Endothelial cell of umbilical vein (primary cell): ENCODE measurements around the gene NR3C2. TPM values are rescaled to one million over a fixed set of nuclear protein-coding genes. Genes with fewer than 3 reads are reported as not detected.

ENCODE experiments used
- BruUV-seq: library from RNA; stranded (reverse); fragments of 400-500 nt; replicated peaks from 2 replicates; lab custom pipeline; 2021; lab: Mats Ljungman, UMichigan
- CTCF ChIA-PET: fragments of 300-600, 350-600 bp; sonication (Branson Sonifier 250); formaldehyde crosslinking; loops from one replicate; lab custom pipeline; 2021; ENCODE audit warnings: antibody characterized with exemption, inconsistent platforms; lab: Charles Lee
- POLR2A ChIA-PET: fragments of 300-600, 350-600 bp; sonication (Branson Sonifier 250); formaldehyde crosslinking; loops from one replicate; lab custom pipeline; 2021; ENCODE audit warnings: antibody characterized with exemption, inconsistent platforms; lab: Charles Lee
- DNase-seq: peaks from one replicate; pipeline ENCODE4 v3.0.0-alpha.2; 2011; ENCODE audit warnings: low read depth, low spot score
- FAIRE-seq: peaks from 2 replicates; lab custom pipeline; 2011; peaks lifted over from hg19 to GRCh38; lab: Jason Lieb, UNC
- H2AFZ ChIP-seq: 2 replicates; pipeline ENCODE4 v1.6.0; 2012; ENCODE audit warnings: low read depth, low read length, control low read depth, inconsistent platforms
- H3K27ac ChIP-seq: 2 replicates; pipeline ENCODE4 v1.5.1; 2011; ENCODE audit warnings: low read depth, mild to moderate bottlenecking, control low read depth, low read length, moderate library complexity; ENCODE audit not compliant: insufficient read depth
- H3K27me3 ChIP-seq, 2 experiments: 2 replicates each; pipeline versions ENCODE4 v1.6.0 to v1.6.1; 2011; ENCODE audit warnings: low read length in 2 of 2, mixed read lengths in 1 of 2; ENCODE audit not compliant: control insufficient read depth in 2 of 2, insufficient read depth in 2 of 2
- H3K36me3 ChIP-seq, 2 experiments: 2 replicates in 1 of 2; 3 replicates in 1 of 2; pipeline ENCODE4 v1.5.1; 2011; ENCODE audit warnings: low read length in 2 of 2, mild to moderate bottlenecking in 1 of 2, moderate library complexity in 1 of 2; ENCODE audit not compliant: control insufficient read depth in 2 of 2, insufficient read depth in 2 of 2; ENCODE audit errors: extremely low read depth in 1 of 2
- H3K4me1 ChIP-seq: 3 replicates; pipeline ENCODE4 v1.5.1; 2011; ENCODE audit warnings: mild to moderate bottlenecking, low read length; ENCODE audit not compliant: control insufficient read depth, insufficient read depth; ENCODE audit errors: extremely low read depth
- H3K4me2 ChIP-seq: 2 replicates; pipeline ENCODE4 v1.6.1; 2011; ENCODE audit warnings: low read length, control low read depth, mixed read lengths; ENCODE audit not compliant: insufficient read depth
- H3K4me3 ChIP-seq, 3 experiments: fragments of 200-600 bp in 1 of 3; sonication (generic), shearing (Covaris generic) in 1 of 3; replicated peaks in 1 of 3; 2 replicates each; pipeline ENCODE4 v1.5.1; 2011 to 2016; ENCODE audit warnings: control low read depth in 3 of 3, low read length in 3 of 3, mild to moderate bottlenecking in 2 of 3, inconsistent platforms in 1 of 3, low read depth in 1 of 3, moderate library complexity in 1 of 3; ENCODE audit not compliant: insufficient read depth in 1 of 3
- H3K79me2 ChIP-seq: 2 replicates; pipeline ENCODE4 v1.6.0; 2012; ENCODE audit warnings: low read length, inconsistent platforms; ENCODE audit not compliant: control insufficient read depth, insufficient read depth
- H3K9ac ChIP-seq: replicated peaks from 2 replicates; pipeline ENCODE3; 2011; ENCODE audit warnings: low read length, control low read depth; ENCODE audit not compliant: insufficient read depth; ENCODE audit errors: extremely low read depth
- H3K9me1 ChIP-seq: replicated peaks from 3 replicates; pipeline ENCODE4 v1.6.0; 2011; ENCODE audit warnings: mild to moderate bottlenecking, low read length; ENCODE audit not compliant: control insufficient read depth, insufficient read depth; ENCODE audit errors: extremely low read depth
- H3K9me3 ChIP-seq: replicated peaks from 2 replicates; pipeline ENCODE4 v1.5.1; 2012; ENCODE audit warnings: low read length, inconsistent platforms; ENCODE audit not compliant: control insufficient read depth, insufficient read depth
- H4K20me1 ChIP-seq: replicated peaks from 2 replicates; pipeline ENCODE3; 2011; ENCODE audit warnings: mild to moderate bottlenecking, low read length; ENCODE audit not compliant: control insufficient read depth, insufficient read depth; ENCODE audit errors: extremely low read depth
- CTCF ChIP-seq, 2 donors: IDR thresholded peaks; 1 replicate in 1 of 2; 2 replicates in 1 of 2; pipeline ENCODE4 v1.5.1; 2011; ENCODE audit warnings: low read length in 2 of 2, mild to moderate bottlenecking in 2 of 2, moderate library complexity in 2 of 2, control low read depth in 1 of 2, inconsistent platforms in 1 of 2, low read depth in 1 of 2; ENCODE audit not compliant: insufficient read depth in 1 of 2; ENCODE audit errors: extremely low read depth in 1 of 2
- EZH2 ChIP-seq: IDR thresholded peaks from 2 replicates; pipeline ENCODE4 v1.6.1; 2012; ENCODE audit warnings: borderline replicate concordance, low read depth, mild to moderate bottlenecking, moderate library complexity, low read length, inconsistent platforms; ENCODE audit not compliant: severe bottlenecking
- FOS ChIP-seq: IDR thresholded peaks from 2 replicates; pipeline ENCODE4 v1.6.1; 2011; ENCODE audit warnings: mild to moderate bottlenecking, low read length, moderate library complexity, borderline replicate concordance; ENCODE audit not compliant: insufficient read depth
- GATA2 ChIP-seq: IDR thresholded peaks from 2 replicates; pipeline ENCODE4 v1.7.0; 2011; ENCODE audit warnings: low read depth, mild to moderate bottlenecking, moderate library complexity, mixed read lengths, low read length; ENCODE audit not compliant: insufficient read length, insufficient read depth
- MAX ChIP-seq: IDR thresholded peaks from 2 replicates; pipeline ENCODE4 v1.6.1; 2011; ENCODE audit not compliant: insufficient read depth, insufficient read length
- MYC ChIP-seq: IDR thresholded peaks from one replicate; pipeline ENCODE4 v1.6.1; 2011; ENCODE audit warnings: mild to moderate bottlenecking, low read depth, low read length
- POLR2AphosphoS5 ChIP-seq: IDR thresholded peaks from 2 replicates; pipeline ENCODE4 v1.6.1; 2012; ENCODE audit warnings: low read depth, mild to moderate bottlenecking, control low read depth, low read length, moderate library complexity; ENCODE audit not compliant: insufficient read depth
- dilution Hi-C: fragments of 300-500 bp; cut with MboI; formaldehyde crosslinking; loops from one replicate; pipeline ENCODE4 v1.15.0; 2019; ENCODE audit warnings: low sequenced_read_pairs; ENCODE audit not compliant: extremely low pct_ligation_motif_present
- intact Hi-C: fragments of 100-400 bp; cut with micrococcal nuclease; formaldehyde crosslinking; loops from one replicate; pipeline ENCODE4 v1.10.0; 2022
- polyA plus RNA-seq, 4 experiments: library from polyadenylated mRNA; depleted of rRNA in 3 of 4; stranded (reverse) in 3 of 4; unstranded in 1 of 4; fragments of >200 nt; gene quantifications; 2 replicates each; pipeline versions ENCODE4 v1.2.1 to v1.2.3, GENCODE V29; 2011 to 2012; ENCODE audit warnings: missing spikeins in 1 of 4
- total RNA-seq: library from RNA; stranded (reverse); gene quantifications from 2 replicates; pipeline ENCODE4 v1.2.3, GENCODE V29; 2021

NR3C2 gene
- total and polyA plus RNA-seq, 2 donors (not counting 3 experiments of a cell fraction or from before 2014, with no cell fraction given) = 4.8 to 16.4 TPM

DNA sequence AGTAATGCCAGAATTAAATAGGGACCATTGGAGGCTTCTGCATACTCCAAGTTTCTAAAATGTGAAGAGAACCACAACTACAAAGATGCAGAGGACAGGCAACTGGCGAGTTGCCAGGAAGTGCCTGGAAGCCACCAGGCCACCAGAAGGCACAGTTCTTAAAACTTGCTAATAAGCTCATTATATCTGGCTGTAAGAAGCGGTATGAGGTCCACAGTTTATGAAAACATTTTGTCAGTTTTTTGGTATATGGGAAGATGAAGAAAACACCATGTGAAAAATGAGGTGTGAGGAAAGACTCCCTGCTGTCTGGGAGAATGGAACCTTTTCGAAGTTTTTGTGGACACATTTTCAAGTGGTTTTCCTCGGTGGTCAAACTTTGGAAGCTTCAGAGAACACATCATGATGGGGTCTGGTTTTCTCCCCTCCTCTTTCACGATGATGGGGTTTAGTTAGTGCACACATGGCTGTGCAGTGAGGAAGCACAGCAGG, 202.7 kb downstream of the NR3C2 start:
- no peak overlapping the region for H3K27ac ChIP-seq
- FAIRE-seq = no peak
- POLR2A ChIA-PET = no interaction called here

More for the DNA sequence above, 202.7 kb downstream of the NR3C2 start:
- Histone ChIP-seq H3K9ac (no peak overlapping the region), H3K9me1 (no peaks in the 10 kb centered on the region), H3K79me2 (no peaks in the 10 kb centered on the region), H3K4me1 (no peaks in the 10 kb centered on the region), H3K27me3 (no peaks in the 10 kb centered on the region), H3K4me3 (no peak overlapping the region), H4K20me1 (no peaks in the 10 kb centered on the region), H3K36me3 (no peaks in the 10 kb centered on the region), H2AFZ (no peak overlapping the region), H3K9me3 (no peaks in the 10 kb centered on the region), H3K4me2 (no peak overlapping the region)
- intact Hi-C loops (no loop called here), dilution Hi-C loops (no loop called here)
- no TSS peak for BruUV-seq
- CTCF ChIA-PET = no interaction called here
- TF ChIP-seq CTCF (IDR thresholded peaks at IDR 0.05; ENCODE audit: extremely low read depth in 1 of 2, insufficient read depth in 1 of 2, low read depth in 1 of 2, low read length in 2 of 2) (no peak), EZH2 (no peak), MYC (no peak), GATA2 (no peak), POLR2AphosphoS5 (no peak), FOS (no peak), MAX (no peak)
- no peak for DNase-seq
